AG04449 (cell line): ENCODE results near the gene CHMP2B.
"Not testable (repeated sequence)": the region's sequence is repeated elsewhere in the genome, so short reads cannot be mapped to it uniquely, and the experiment has no call there.

Experiments
- CTCF ChIA-PET: fragments of 350-600 bp; formaldehyde crosslinking; extraction: SDS; loops from one replicate; lab custom pipeline; 2021; ENCODE audit warnings: antibody characterized with exemption; lab: Yijun Ruan, JAX
- POLR2A ChIA-PET: fragments of 400-600, 350-600 bp; formaldehyde crosslinking; extraction: SDS; loops from one replicate; lab custom pipeline; 2020; ENCODE audit warnings: antibody characterized with exemption, inconsistent platforms; lab: Yijun Ruan, JAX
- DNase-seq: peaks from one replicate; pipeline ENCODE4 v3.0.0-alpha.2; 2010; ENCODE audit warnings: low read depth, low spot score
- H3K4me3 ChIP-seq: 2 replicates; pipeline ENCODE4 v1.5.1; 2011; ENCODE audit warnings: low read depth, mild to moderate bottlenecking, control low read depth, low read length
- TF ChIP-seq, protein P1 (sequence below): IDR thresholded peaks from one replicate; pipeline ENCODE4 v1.5.1; 2011; ENCODE audit warnings: mild to moderate bottlenecking, moderate library complexity, low read length, control low read depth, inconsistent platforms; ENCODE audit not compliant: insufficient read depth; ENCODE audit errors: missing control alignments

CHMP2B gene

GRCh38 chr3:87298111-87298718 lies 71.1 kb downstream of the CHMP2B start:
- CTCF ChIA-PET: interaction anchor here (0.5 to 3.7 kb wide), 54 partner anchors 9 to 869 kb away, joined by 3 to 91 read pairs (median 4); no protein-coding TSS in a partner anchor
- DNase-seq: no peak
- POLR2A ChIA-PET: no interaction called here
- H3K4me3 ChIP-seq: no peak overlapping the region
- TF ChIP-seq, protein P1, sequence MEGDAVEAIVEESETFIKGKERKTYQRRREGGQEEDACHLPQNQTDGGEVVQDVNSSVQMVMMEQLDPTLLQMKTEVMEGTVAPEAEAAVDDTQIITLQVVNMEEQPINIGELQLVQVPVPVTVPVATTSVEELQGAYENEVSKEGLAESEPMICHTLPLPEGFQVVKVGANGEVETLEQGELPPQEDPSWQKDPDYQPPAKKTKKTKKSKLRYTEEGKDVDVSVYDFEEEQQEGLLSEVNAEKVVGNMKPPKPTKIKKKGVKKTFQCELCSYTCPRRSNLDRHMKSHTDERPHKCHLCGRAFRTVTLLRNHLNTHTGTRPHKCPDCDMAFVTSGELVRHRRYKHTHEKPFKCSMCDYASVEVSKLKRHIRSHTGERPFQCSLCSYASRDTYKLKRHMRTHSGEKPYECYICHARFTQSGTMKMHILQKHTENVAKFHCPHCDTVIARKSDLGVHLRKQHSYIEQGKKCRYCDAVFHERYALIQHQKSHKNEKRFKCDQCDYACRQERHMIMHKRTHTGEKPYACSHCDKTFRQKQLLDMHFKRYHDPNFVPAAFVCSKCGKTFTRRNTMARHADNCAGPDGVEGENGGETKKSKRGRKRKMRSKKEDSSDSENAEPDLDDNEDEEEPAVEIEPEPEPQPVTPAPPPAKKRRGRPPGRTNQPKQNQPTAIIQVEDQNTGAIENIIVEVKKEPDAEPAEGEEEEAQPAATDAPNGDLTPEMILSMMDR: peak; percentile 38

- H3K4me3 ChIP-seq, DNase-seq, POLR2A ChIA-PET: not testable (repeated sequence)
- CTCF ChIA-PET: interaction anchor here (1.1 kb wide), 1 partner anchor 195 kb away, joined by 6 read pairs; no protein-coding TSS in a partner anchor
Measured at GRCh38 chr3:87305031-87305430, 77.9 kb downstream of the CHMP2B start.
